ENCODE results near the gene KLK7.

- no peak for TF ChIP-seq EZH2phosphoT487 (IDR thresholded peaks at IDR 0.05; ENCODE audit: low read depth, severe bottlenecking, unreplicated experiment)
- TF ChIP-seq CTCF (IDR thresholded peaks at IDR 0.05; ENCODE audit: poor library complexity): no peak
Measured at GRCh38 chr19:50978772-50979390, 4.8 kb downstream of the KLK7 start.

All from hepatocyte (in vitro differentiated cells).